LNCAP (cell line): ENCODE results near the gene CAMK2B.

Source experiments
- TF ChIP-seq, protein P1 (sequence below): fragments of 450-650 bp; IDR thresholded peaks from 2 replicates; pipeline ENCODE4 v1.5.1; 2017; ENCODE audit warnings: mild to moderate bottlenecking

CAMK2B gene

DNA sequence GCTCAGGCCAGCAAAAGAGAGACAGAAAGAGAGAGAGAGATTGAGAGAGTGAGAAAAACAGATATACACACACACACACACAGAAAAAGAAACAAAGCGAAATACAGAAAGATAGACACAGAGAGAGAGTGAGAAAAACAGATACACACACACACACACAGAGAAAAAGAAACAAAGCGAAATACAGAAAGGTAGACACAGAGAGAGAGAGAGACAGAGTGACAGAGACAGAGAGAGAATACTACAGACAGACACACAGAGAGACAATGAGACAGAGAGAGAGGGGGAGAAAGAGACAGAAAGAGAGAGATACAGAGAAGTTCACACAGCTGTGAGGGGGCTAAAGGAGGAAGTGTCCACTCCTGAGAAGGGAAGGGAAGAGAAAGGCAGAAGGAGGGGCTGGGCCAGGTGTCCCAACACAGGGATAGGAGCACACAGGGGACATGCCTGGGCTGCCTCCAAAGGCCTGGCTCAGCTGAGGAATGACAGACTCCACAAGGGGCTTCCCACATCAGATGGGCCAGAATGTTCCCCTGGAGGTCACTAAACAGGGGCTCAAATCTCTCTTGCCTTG is 140.4 kb downstream of the CAMK2B start:
- TF ChIP-seq, protein P1, sequence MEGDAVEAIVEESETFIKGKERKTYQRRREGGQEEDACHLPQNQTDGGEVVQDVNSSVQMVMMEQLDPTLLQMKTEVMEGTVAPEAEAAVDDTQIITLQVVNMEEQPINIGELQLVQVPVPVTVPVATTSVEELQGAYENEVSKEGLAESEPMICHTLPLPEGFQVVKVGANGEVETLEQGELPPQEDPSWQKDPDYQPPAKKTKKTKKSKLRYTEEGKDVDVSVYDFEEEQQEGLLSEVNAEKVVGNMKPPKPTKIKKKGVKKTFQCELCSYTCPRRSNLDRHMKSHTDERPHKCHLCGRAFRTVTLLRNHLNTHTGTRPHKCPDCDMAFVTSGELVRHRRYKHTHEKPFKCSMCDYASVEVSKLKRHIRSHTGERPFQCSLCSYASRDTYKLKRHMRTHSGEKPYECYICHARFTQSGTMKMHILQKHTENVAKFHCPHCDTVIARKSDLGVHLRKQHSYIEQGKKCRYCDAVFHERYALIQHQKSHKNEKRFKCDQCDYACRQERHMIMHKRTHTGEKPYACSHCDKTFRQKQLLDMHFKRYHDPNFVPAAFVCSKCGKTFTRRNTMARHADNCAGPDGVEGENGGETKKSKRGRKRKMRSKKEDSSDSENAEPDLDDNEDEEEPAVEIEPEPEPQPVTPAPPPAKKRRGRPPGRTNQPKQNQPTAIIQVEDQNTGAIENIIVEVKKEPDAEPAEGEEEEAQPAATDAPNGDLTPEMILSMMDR: no peak

DNA sequence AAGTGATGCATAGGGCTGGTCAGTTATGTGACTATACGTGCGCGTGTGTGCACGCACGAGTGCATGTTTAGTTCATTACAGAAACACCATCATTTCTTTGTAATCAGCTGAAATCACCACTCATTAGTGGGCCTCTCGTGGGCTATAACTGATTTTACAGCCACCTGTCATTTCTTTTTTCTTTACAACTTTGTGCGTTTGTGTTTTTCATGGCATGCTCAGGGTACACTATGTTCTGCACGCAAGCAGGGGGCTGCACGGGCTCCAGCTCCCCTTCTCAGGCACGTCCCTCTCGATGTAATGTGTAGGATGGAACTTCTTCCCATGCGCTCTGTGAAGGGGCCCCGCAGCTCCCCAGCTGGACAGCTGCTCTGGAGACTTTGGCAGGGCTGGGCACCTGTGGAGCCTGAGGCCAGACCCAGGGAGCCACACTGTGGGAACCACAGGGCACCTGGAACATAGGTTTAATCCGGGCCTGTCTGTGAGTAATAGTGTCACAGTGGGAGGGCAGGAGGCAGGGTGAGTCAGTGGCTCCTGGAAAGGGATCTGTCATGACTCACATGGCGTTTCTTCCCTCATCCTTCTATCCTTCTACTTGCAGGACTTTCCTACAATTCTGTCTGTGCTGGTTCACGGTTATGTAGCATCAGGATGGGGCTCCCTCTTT is 141.1 kb downstream of the CAMK2B start:
- TF ChIP-seq, protein P1: no peak

DNA sequence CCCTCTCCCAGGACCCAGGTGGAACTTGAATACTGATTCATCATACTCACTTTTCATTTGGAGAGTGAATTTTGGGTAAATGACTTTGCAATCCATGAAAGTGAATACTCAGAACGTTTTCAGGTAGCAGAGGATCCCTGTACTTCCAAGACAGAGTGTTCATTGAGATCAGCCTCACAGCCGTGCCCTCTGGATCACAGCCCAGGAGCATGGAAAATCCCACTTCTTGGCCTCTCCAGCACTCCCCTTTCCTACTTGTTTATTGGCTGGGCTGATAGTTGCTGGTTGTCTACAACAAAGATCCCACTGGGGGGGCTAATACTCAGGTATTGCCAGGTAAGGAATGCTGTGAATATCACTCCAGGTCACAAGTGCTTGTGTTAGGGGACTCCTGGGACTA is 142.0 kb downstream of the CAMK2B start:
- TF ChIP-seq, protein P1: no peak

DNA sequence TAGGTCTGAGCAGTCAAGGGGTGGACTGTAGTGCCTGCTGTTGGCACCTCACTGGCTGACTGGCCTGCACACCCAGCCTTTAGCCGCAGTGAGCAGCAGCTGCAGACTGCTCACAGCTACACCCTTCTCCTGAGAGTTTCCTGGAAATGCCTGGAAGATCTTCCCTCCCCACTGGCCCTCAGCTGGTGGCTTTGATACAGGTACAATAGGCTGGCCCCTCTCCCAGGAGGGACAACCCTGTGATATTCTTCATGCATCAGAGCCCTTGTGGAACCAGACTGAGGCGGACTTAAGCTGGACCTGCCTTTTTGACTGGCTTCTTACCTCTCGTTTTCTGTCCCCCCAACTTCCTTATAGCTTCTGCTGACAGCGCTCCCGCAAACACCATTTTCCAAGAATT is 142.6 kb downstream of the CAMK2B start:
- TF ChIP-seq, protein P1: no peak

DNA sequence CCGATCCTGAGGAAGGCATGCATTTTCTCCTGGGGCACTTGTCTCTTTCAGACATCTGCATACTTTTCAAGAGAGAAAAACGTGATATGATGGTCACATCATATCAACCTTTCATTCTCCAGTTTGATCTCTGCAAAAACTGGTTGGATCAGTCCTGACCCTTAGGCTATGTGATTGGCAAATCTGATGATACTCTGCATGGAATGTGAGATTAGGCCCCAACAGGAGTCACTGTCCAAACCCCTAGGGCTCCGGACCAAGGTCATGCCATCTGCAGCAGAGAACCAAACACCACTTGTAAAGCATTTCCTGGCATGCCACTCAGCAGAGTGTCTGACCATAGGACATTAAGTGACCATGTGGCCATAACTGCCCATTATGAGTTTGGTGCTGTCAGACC is 144.8 kb downstream of the CAMK2B start:
- TF ChIP-seq, protein P1: no peak

DNA sequence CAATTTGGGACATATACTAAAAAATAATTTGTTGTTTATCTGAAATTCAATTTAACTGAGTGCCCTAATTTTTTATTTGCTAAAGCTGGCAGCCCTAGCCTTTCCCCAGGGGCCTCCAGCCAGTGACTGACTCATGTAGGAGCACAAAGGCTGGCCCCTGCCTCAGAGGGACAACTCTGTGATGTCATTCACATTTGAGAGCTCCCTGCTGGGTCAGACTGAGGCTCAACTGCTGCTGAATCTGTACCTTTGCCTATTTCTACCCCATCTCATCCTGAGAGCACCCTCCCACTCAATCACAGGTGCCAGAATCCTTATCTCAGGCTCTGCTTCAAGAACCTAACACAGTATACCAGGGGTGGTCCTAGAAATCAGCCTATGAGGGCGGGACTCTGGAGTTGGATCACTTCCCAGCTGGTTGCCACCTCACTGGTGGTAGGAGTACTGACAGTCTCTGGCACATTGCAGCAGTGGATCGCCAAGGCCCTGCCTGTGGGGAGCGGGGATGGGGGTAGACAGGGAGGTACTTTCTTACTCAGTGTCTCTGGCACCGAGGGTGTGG is 147.7 kb downstream of the CAMK2B start:
- TF ChIP-seq, protein P1: no peak

DNA sequence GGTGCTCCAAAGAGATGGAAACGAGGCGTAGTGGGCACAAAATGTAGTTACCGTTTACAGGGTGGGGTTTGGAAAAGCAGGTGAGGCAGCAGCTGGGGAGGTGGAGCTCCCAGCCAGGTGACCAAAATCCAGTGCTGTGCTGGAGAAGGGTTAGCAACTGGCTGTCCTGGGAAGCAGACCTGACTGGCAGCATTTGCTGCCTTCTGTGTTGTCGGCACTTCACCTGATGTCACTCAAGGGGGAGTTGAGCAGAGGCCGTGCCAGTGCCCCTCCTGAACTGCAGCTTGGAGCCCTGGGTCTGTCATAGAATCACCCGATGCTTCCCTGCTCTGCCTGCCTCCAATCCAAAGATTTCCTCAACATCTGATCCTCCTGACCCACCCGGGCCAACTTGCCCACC is 148.9 kb downstream of the CAMK2B start:
- TF ChIP-seq, protein P1: no peak
